ENCODE results near the gene ICAM3. TPM values are rescaled to one million over a fixed set of nuclear protein-coding genes. Genes with fewer than 3 reads are reported as not detected.

Gene ICAM3
- total and polyA plus RNA-seq, 12 donors: 3.7 to 17.7 (median 8.0) TPM

DNA sequence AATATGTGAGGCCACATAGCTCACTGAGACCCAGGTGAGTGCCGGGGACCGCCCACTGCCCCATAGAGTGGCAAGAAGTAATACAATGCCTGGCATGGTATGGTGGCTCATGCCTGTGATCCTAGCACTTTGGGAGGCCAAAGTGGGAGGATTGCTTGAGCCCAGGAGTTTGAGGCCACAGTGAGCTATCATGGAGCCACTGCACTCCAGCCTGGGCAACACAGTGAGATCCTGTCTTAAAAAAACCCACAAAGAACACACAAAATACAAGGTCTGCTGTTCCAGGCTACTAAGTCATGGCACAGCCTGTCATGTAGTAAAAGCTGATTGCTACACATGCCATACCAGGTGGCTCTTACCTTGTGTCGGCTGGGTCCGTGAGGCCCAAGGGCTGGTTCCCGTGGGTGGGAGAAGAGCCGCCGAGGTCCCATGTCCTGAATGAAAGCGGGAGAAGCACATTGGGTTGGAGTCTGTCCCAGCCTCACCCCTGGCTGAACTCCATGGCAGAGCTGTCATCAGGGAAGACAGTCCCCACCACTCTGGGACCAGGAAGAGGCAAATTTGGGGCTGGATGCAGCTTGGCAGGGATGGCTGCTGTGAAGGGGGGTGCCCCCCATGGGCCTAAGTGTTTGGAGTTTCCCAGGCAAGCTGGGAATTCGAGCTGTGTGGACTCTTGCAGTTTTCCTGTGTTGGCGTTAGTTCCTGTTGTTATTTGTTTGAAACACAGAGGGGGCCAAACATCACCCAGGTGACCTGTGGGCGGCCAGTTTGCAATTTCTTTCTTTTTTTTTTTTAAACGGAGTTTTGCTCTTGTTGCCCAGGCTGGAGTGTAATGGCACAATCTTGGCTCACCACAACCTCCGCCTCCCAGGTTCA, 20.4 kb downstream of the ICAM3 start:
- TF ChIP-seq, protein P1, sequence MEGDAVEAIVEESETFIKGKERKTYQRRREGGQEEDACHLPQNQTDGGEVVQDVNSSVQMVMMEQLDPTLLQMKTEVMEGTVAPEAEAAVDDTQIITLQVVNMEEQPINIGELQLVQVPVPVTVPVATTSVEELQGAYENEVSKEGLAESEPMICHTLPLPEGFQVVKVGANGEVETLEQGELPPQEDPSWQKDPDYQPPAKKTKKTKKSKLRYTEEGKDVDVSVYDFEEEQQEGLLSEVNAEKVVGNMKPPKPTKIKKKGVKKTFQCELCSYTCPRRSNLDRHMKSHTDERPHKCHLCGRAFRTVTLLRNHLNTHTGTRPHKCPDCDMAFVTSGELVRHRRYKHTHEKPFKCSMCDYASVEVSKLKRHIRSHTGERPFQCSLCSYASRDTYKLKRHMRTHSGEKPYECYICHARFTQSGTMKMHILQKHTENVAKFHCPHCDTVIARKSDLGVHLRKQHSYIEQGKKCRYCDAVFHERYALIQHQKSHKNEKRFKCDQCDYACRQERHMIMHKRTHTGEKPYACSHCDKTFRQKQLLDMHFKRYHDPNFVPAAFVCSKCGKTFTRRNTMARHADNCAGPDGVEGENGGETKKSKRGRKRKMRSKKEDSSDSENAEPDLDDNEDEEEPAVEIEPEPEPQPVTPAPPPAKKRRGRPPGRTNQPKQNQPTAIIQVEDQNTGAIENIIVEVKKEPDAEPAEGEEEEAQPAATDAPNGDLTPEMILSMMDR (IDR thresholded peaks at IDR 0.05): no peak
- no peak for TF ChIP-seq POLR2A (IDR thresholded peaks at IDR 0.05)
- Histone ChIP-seq H3K27ac (no peak overlapping the region), H3K27me3 (no peaks in the 10 kb centered on the region), H3K9me3 (replicated peaks in 1 of 3) (no peaks in the 10 kb centered on the region), H3K4me1 (replicated peaks in 1 of 2) (peaks cover 7 to 12% of the 10 kb centered on the region in 2 donors), H3K4me3 (no peak overlapping the region), H3K36me3 (replicated peaks in 1 of 2) (peaks cover 0 to 73% of the 10 kb centered on the region in 2 donors)
- 88 to 92% (median 91%) methylated on average over 12 to 13 of the region's 13 CpGs for WGBS, 4 donors
- intact Hi-C loops (cut with DNase I): no loop called here
- DNase-seq: no peak

DNA sequence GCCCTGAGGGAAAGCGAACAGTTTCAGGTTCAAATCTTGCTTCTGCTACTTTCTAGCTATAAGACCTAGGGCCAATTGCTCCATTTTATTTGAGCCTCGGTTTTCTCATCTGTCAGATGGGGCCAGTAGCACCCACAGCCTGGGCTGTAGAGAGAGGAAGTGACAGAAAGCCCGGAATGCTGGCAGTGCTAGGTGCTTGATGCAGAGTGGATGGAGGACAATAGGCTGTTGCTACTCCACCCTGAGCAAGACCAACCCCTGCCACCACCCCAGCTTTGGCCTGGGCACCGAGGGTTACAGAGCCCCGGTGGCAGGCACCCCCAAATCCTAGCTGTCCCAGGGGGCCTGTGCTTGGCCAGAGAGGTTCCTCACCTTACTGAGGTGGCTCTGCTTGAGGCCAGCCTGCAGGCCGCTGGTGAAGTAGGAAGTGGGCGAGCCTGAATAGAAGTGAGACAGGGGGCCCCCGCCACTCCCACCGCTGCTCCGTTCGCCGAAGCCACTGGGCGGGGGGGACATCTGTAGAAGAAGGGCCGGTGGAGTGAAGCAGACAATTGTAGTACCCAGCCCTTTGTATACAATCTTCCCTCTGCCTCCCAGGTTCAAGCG, 21.5 kb downstream of the ICAM3 start:
- H3K4me3 ChIP-seq: no peak overlapping the region
- no peak overlapping the region for H3K27ac ChIP-seq
- TF ChIP-seq, protein P1 (IDR thresholded peaks at IDR 0.05): no peak
- TF ChIP-seq POLR2A (IDR thresholded peaks at IDR 0.05): no peak
- peaks cover 7 to 12% of the 10 kb centered on the region in 2 donors for H3K4me1 ChIP-seq (replicated peaks in 1 of 2)
- H3K27me3 ChIP-seq: no peaks in the 10 kb centered on the region
- DNase-seq: no peak
- H3K36me3 ChIP-seq (replicated peaks in 1 of 2): peaks cover 0 to 64% of the 10 kb centered on the region in 2 donors
- 92 to 96% (median 93%) methylated on average over 11 to 15 of the region's 15 CpGs for WGBS, 4 donors
- H3K9me3 ChIP-seq (replicated peaks in 1 of 3): no peaks in the 10 kb centered on the region
- intact Hi-C loops (cut with DNase I): no loop called here

- Histone ChIP-seq H3K27me3 (no peaks in the 10 kb centered on the region), H3K4me3 (no peak overlapping the region), H3K9me3 (replicated peaks in 1 of 3) (no peaks in the 10 kb centered on the region), H3K27ac (no peak overlapping the region), H3K36me3 (replicated peaks in 1 of 2) (peaks cover 0 to 57% of the 10 kb centered on the region in 2 donors), H3K4me1 (replicated peaks in 1 of 2) (peaks cover 7 to 12% of the 10 kb centered on the region in 2 donors)
- 83 to 86% (median 84%) methylated on average over 20 to 29 of the region's 29 CpGs for WGBS, 4 donors
- DNase-seq: no peak
- intact Hi-C loops (cut with DNase I): no loop called here
- TF ChIP-seq, protein P1 (IDR thresholded peaks at IDR 0.05): no peak
These were observed 22.2 kb downstream of the ICAM3 start for GRCh38 chr19:10317045-10317856.

Data from adrenal gland (tissue), 12 donors.